ENCODE results near the gene SVOP.
"Not testable (repeated sequence)": the region's sequence is repeated elsewhere in the genome, so short reads cannot be mapped to it uniquely, and the experiment has no call there.

Gene SVOP

GRCh38 chr12:109057376-109057775, 36.5 kb upstream of the SVOP start:
- no peak overlapping the region for H3K4me3 ChIP-seq (ENCODE audit: low read depth, low read length)
- no peak for TF ChIP-seq CTCF (IDR thresholded peaks at IDR 0.05; ENCODE audit: insufficient read depth, low read depth, low read length, missing control alignments)
- no peak for DNase-seq (ENCODE audit: low read depth)

- H3K4me3 ChIP-seq (ENCODE audit: low read depth, low read length): no peak overlapping the region
- TF ChIP-seq CTCF (IDR thresholded peaks at IDR 0.05; ENCODE audit: insufficient read depth, low read depth, low read length, missing control alignments): no peak
- DNase-seq (ENCODE audit: low read depth): no peak
Measured at GRCh38 chr12:109056891-109057290, 36.0 kb upstream of the SVOP start.

GRCh38 chr12:109054520-109054919, 33.7 kb upstream of the SVOP start:
- no peak for DNase-seq (ENCODE audit: low read depth)
- peak overlapping the region; percentile 93 for H3K4me3 ChIP-seq (ENCODE audit: low read depth, low read length)
- TF ChIP-seq CTCF (IDR thresholded peaks at IDR 0.05; ENCODE audit: insufficient read depth, low read depth, low read length, missing control alignments): no peak

- peak overlapping the region; percentile 93 for H3K4me3 ChIP-seq (ENCODE audit: low read depth, low read length)
- DNase-seq (ENCODE audit: low read depth): not testable (repeated sequence)
Measured at GRCh38 chr12:109054124-109054513, 33.3 kb upstream of the SVOP start.

GRCh38 chr12:109053382-109054123, 32.7 kb upstream of the SVOP start:
- DNase-seq (ENCODE audit: low read depth): peak; percentile 64
- no peak for TF ChIP-seq CTCF (IDR thresholded peaks at IDR 0.05; ENCODE audit: insufficient read depth, low read depth, low read length, missing control alignments)
- H3K4me3 ChIP-seq (ENCODE audit: low read depth, low read length): peak overlapping the region; percentile 93

GRCh38 chr12:109052414-109053323, 31.8 kb upstream of the SVOP start, which contains the start of gene USP30:
TSS of gene USP30 (plus strand) at chr12:109052576. CDS start at chr12:109052679, 103 bp downstream.
- TF ChIP-seq CTCF (IDR thresholded peaks at IDR 0.05; ENCODE audit: insufficient read depth, low read depth, low read length, missing control alignments): no peak
- peak within 1 kb of the TSS; percentile 93 for H3K4me3 ChIP-seq (ENCODE audit: low read depth, low read length)
- peak; percentile 93 for DNase-seq (ENCODE audit: low read depth)

- TF ChIP-seq CTCF (IDR thresholded peaks at IDR 0.05; ENCODE audit: insufficient read depth, low read depth, low read length, missing control alignments): no peak
- H3K4me3 ChIP-seq (ENCODE audit: low read depth, low read length): peak overlapping the region; percentile 93
- DNase-seq (ENCODE audit: low read depth): no peak
Measured at GRCh38 chr12:109052097-109052413, 31.2 kb upstream of the SVOP start.

- not testable (repeated sequence) for DNase-seq (ENCODE audit: low read depth); H3K4me3 ChIP-seq (ENCODE audit: low read depth, low read length)
Measured at GRCh38 chr12:109049794-109050193, 28.9 kb upstream of the SVOP start.

- not testable (repeated sequence) for DNase-seq (ENCODE audit: low read depth); H3K4me3 ChIP-seq (ENCODE audit: low read depth, low read length)
Measured at GRCh38 chr12:109048706-109049105, 27.8 kb upstream of the SVOP start.
